GM23338 (cell line): Measurements from ENCODE around the gene GPR6. TPM values are rescaled to one million over a fixed set of nuclear protein-coding genes. Genes with fewer than 3 reads are reported as not detected.

Experiments used
- ATAC-seq: fragments of 200-7000 bp; cut with Tn5 transposase; 3 replicates; pipeline ENCODE4 v1.9.1; 2020
- DNase-seq: peaks from one replicate; pipeline ENCODE4 v3.0.0-alpha.2; 2015; ENCODE audit warnings: low spot score
- H2AFZ ChIP-seq: fragments of 200-600 bp; sonication (generic); 2 replicates; pipeline ENCODE4 v1.8.0; 2016; ENCODE audit warnings: antibody characterized with exemption, mild to moderate bottlenecking, moderate library complexity
- H3F3A ChIP-seq: fragments of 200-600 bp; sonication (generic); replicated peaks from 2 replicates; pipeline ENCODE4 v1.8.0; 2017; ENCODE audit warnings: antibody characterized with exemption, mixed run types, low read depth
- H3K27ac ChIP-seq: fragments of 200-600 bp; sonication (generic); 2 replicates; pipeline ENCODE4 v1.6.1; 2016; ENCODE audit warnings: low read depth
- H3K27me3 ChIP-seq: fragments of 200-600 bp; sonication (generic); 2 replicates; pipeline ENCODE4 v1.8.0; 2016; ENCODE audit warnings: mild to moderate bottlenecking, mixed run types, moderate library complexity; ENCODE audit not compliant: insufficient read depth
- H3K36me3 ChIP-seq: fragments of 200-600 bp; sonication (generic); 2 replicates; pipeline ENCODE4 v1.8.0; 2016; ENCODE audit warnings: mild to moderate bottlenecking; ENCODE audit not compliant: insufficient read depth
- H3K4me1 ChIP-seq: fragments of 200-600 bp; sonication (generic); 2 replicates; pipeline ENCODE4 v1.8.0; 2016; ENCODE audit warnings: mild to moderate bottlenecking, moderate library complexity; ENCODE audit not compliant: insufficient read depth
- H3K4me2 ChIP-seq: fragments of 200-600 bp; sonication (generic); 2 replicates; pipeline ENCODE4 v1.7.1; 2017; ENCODE audit warnings: mixed run types
- H3K4me3 ChIP-seq: fragments of 200-600 bp; sonication (generic); 2 replicates; pipeline ENCODE4 v1.6.1; 2016; ENCODE audit warnings: mixed run types
- H3K79me2 ChIP-seq: fragments of 200-600 bp; sonication (generic); replicated peaks from 2 replicates; pipeline ENCODE4 v1.8.0; 2017; ENCODE audit warnings: mild to moderate bottlenecking; ENCODE audit not compliant: insufficient read depth
- H3K9me2 ChIP-seq: fragments of 200-600 bp; sonication (generic); 2 replicates; pipeline ENCODE4 v1.8.0; 2017; ENCODE audit not compliant: insufficient read depth
- H4K20me1 ChIP-seq: fragments of 200-600 bp; sonication (generic); replicated peaks from 2 replicates; pipeline ENCODE4 v1.8.0; 2017; ENCODE audit warnings: mild to moderate bottlenecking; ENCODE audit not compliant: insufficient read depth
- H3K27ac Mint-ChIP-seq: 2 replicates; pipeline ENCODE4 v1.8.0; 2020; ENCODE audit warnings: inconsistent platforms, mild to moderate bottlenecking, moderate library complexity, mixed read lengths
- H3K27me3 Mint-ChIP-seq: 3 replicates; pipeline ENCODE4 v1.8.0; 2022; ENCODE audit warnings: low read depth, mild to moderate bottlenecking, moderate library complexity, mixed read lengths, inconsistent platforms; ENCODE audit not compliant: insufficient read depth, poor library complexity
- H3K36me3 Mint-ChIP-seq: 3 replicates; pipeline ENCODE4 v1.8.0; 2021; ENCODE audit warnings: low read depth, mild to moderate bottlenecking, inconsistent platforms, moderate library complexity, mixed read lengths
- H3K4me1 Mint-ChIP-seq: 3 replicates; pipeline ENCODE4 v1.8.0; 2020; ENCODE audit warnings: mild to moderate bottlenecking, inconsistent platforms, mixed read lengths
- H3K4me3 Mint-ChIP-seq: 3 replicates; pipeline ENCODE4 v1.8.0; 2021; ENCODE audit warnings: moderate library complexity, mild to moderate bottlenecking, inconsistent platforms, mixed read lengths
- H3K9me3 Mint-ChIP-seq: 3 replicates; pipeline ENCODE4 v1.8.0; 2020; ENCODE audit warnings: moderate library complexity, mild to moderate bottlenecking, inconsistent platforms, mixed read lengths
- CREB1 ChIP-seq: fragments of 250-450 bp; sonication (Bioruptor Pico); IDR thresholded peaks from 2 replicates; pipeline ENCODE4 v1.5.0; 2020; ENCODE audit warnings: low read depth, mild to moderate bottlenecking, moderate library complexity
- CTCF ChIP-seq, 2 experiments: fragments of 200-600 bp in 1 of 2; sonication (generic) in 1 of 2; conservative IDR thresholded peaks; 2 replicates each; pipeline versions ENCODE4 v1.5.1 to v1.6.1; 2016 to 2017; ENCODE audit warnings: antibody characterized with exemption in 2 of 2, low read depth in 2 of 2, mild to moderate bottlenecking in 2 of 2, moderate library complexity in 1 of 2
- EZH2 ChIP-seq: fragments of 200-600 bp; sonication (generic); IDR thresholded peaks from one replicate; pipeline ENCODE4 v1.8.0; 2017; ENCODE audit warnings: antibody characterized with exemption, mild to moderate bottlenecking, low read depth; ENCODE audit not compliant: unreplicated experiment
- EZH2phosphoT487 ChIP-seq: fragments of 200-600 bp; sonication (generic); IDR thresholded peaks from one replicate; pipeline ENCODE4 v1.8.1; 2018; ENCODE audit warnings: antibody characterized with exemption; ENCODE audit not compliant: unreplicated experiment
- JUNB ChIP-seq: IDR thresholded peaks from one replicate; pipeline ENCODE4 v1.6.1; 2016; ENCODE audit warnings: antibody characterized with exemption; ENCODE audit not compliant: unreplicated experiment
- NANOG ChIP-seq: IDR thresholded peaks from 2 replicates; pipeline ENCODE4 v1.6.1; 2016; ENCODE audit warnings: antibody characterized with exemption, borderline replicate concordance
- POLR2AphosphoS5 ChIP-seq: IDR thresholded peaks from 2 replicates; pipeline ENCODE4 v1.6.1; 2016; ENCODE audit warnings: antibody characterized with exemption, low read depth
- STAT1 ChIP-seq: IDR thresholded peaks from one replicate; pipeline ENCODE4 v1.6.1; 2016; ENCODE audit warnings: antibody characterized with exemption; ENCODE audit not compliant: unreplicated experiment
- ZNF114 ChIP-seq: fragments of 250-450 bp; sonication (Bioruptor Pico); IDR thresholded peaks from 2 replicates; pipeline ENCODE4 v1.5.0; 2020; ENCODE audit warnings: mild to moderate bottlenecking, moderate library complexity
- ZNF331 ChIP-seq: fragments of 250-450 bp; sonication (Bioruptor Pico); IDR thresholded peaks from 2 replicates; pipeline ENCODE4 v1.5.0; 2020; ENCODE audit warnings: low read depth, mild to moderate bottlenecking, moderate library complexity
- polyA plus RNA-seq: library from polyadenylated mRNA; unstranded; fragments of >200 nt; fragmentation: Nextera tagmentation; extraction: Ambion mirVana; gene quantifications from 2 replicates; pipeline ENCODE4 v1.2.1, GENCODE V29; 2016
- total RNA-seq: library from RNA; depleted of rRNA; stranded (reverse); fragments of >200 nt; shearing (Covaris generic); gene quantifications from 2 replicates; pipeline ENCODE4 v1.2.3, GENCODE V29; 2014
- TF ChIP-seq, protein P1 (sequence below): IDR thresholded peaks from one replicate; pipeline ENCODE4 v1.6.1; 2018; ENCODE audit warnings: antibody characterized with exemption; ENCODE audit not compliant: unreplicated experiment
- TF ChIP-seq, protein P2 (sequence below): fragments of 250-450 bp; sonication (Bioruptor Pico); IDR thresholded peaks from 2 replicates; pipeline ENCODE4 v1.5.0; 2020; ENCODE audit warnings: mild to moderate bottlenecking, moderate library complexity
- TF ChIP-seq, protein P3 (sequence below): IDR thresholded peaks from 2 replicates; pipeline ENCODE4 v1.6.1; 2016; ENCODE audit warnings: antibody characterized with exemption

Gene GPR6
- total and polyA plus RNA-seq, 2 experiments from 2014 or later, result 0.49 TPM; not detected in 1

DNA sequence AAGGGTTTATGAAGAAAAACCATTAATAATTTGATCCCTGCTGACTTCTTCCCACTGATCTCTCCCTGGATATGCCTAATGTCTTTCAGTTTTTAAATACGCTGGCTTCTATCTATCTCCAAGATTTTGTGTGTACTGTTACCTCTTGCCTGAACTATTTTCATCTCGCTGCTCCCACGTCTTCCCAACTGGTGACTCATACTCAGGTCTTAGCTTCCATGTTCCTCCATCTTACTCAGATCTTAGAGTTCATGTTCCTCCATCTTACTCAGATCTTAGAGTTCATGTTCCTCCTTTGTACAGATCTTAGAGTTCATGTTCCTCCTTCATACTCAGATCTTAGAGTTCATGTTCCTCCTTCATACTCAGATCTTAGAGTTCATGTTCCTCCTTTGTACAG, 21.6 kb downstream of the GPR6 start:
- Histone ChIP-seq H4K20me1 (no peaks in the 10 kb centered on the region), H3K4me1 (no peaks in the 10 kb centered on the region), H3K4me2 (no peak overlapping the region), H3F3A (no peaks in the 10 kb centered on the region), H2AFZ (no peak overlapping the region), H3K27me3 (no peaks in the 10 kb centered on the region), H3K9me2 (peaks cover 13% of the 10 kb centered on the region), H3K36me3 (no peaks in the 10 kb centered on the region), H3K79me2 (no peaks in the 10 kb centered on the region), H3K27ac (no peak overlapping the region), H3K4me3 (no peak overlapping the region)
- Mint-ChIP-seq H3K27ac (no peak overlapping the region), H3K27me3 (peaks cover 1% of the 10 kb centered on the region), H3K4me1 (no peaks in the 10 kb centered on the region), H3K4me3 (no peak overlapping the region), H3K9me3 (peaks cover 3% of the 10 kb centered on the region; the same call in 1 of the 3 replicates), H3K36me3 (no peaks in the 10 kb centered on the region)
- ATAC-seq (no peak), DNase-seq (no peak)
- TF ChIP-seq JUNB (no peak), ZNF331 (no peak), CTCF (conservative IDR thresholded peaks at IDR 0.05; ENCODE audit: low read depth in 2 of 2) (no peak), POLR2AphosphoS5 (no peak), EZH2 (no peak), ZNF114 (CRISPR knock-in tag) (no peak), NANOG (no peak), STAT1 (no peak), CREB1 (CRISPR knock-in tag) (no peak), EZH2phosphoT487 (no peak)
- TF ChIP-seq, protein P1, sequence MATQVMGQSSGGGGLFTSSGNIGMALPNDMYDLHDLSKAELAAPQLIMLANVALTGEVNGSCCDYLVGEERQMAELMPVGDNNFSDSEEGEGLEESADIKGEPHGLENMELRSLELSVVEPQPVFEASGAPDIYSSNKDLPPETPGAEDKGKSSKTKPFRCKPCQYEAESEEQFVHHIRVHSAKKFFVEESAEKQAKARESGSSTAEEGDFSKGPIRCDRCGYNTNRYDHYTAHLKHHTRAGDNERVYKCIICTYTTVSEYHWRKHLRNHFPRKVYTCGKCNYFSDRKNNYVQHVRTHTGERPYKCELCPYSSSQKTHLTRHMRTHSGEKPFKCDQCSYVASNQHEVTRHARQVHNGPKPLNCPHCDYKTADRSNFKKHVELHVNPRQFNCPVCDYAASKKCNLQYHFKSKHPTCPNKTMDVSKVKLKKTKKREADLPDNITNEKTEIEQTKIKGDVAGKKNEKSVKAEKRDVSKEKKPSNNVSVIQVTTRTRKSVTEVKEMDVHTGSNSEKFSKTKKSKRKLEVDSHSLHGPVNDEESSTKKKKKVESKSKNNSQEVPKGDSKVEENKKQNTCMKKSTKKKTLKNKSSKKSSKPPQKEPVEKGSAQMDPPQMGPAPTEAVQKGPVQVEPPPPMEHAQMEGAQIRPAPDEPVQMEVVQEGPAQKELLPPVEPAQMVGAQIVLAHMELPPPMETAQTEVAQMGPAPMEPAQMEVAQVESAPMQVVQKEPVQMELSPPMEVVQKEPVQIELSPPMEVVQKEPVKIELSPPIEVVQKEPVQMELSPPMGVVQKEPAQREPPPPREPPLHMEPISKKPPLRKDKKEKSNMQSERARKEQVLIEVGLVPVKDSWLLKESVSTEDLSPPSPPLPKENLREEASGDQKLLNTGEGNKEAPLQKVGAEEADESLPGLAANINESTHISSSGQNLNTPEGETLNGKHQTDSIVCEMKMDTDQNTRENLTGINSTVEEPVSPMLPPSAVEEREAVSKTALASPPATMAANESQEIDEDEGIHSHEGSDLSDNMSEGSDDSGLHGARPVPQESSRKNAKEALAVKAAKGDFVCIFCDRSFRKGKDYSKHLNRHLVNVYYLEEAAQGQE, result no peak
- TF ChIP-seq, protein P2, sequence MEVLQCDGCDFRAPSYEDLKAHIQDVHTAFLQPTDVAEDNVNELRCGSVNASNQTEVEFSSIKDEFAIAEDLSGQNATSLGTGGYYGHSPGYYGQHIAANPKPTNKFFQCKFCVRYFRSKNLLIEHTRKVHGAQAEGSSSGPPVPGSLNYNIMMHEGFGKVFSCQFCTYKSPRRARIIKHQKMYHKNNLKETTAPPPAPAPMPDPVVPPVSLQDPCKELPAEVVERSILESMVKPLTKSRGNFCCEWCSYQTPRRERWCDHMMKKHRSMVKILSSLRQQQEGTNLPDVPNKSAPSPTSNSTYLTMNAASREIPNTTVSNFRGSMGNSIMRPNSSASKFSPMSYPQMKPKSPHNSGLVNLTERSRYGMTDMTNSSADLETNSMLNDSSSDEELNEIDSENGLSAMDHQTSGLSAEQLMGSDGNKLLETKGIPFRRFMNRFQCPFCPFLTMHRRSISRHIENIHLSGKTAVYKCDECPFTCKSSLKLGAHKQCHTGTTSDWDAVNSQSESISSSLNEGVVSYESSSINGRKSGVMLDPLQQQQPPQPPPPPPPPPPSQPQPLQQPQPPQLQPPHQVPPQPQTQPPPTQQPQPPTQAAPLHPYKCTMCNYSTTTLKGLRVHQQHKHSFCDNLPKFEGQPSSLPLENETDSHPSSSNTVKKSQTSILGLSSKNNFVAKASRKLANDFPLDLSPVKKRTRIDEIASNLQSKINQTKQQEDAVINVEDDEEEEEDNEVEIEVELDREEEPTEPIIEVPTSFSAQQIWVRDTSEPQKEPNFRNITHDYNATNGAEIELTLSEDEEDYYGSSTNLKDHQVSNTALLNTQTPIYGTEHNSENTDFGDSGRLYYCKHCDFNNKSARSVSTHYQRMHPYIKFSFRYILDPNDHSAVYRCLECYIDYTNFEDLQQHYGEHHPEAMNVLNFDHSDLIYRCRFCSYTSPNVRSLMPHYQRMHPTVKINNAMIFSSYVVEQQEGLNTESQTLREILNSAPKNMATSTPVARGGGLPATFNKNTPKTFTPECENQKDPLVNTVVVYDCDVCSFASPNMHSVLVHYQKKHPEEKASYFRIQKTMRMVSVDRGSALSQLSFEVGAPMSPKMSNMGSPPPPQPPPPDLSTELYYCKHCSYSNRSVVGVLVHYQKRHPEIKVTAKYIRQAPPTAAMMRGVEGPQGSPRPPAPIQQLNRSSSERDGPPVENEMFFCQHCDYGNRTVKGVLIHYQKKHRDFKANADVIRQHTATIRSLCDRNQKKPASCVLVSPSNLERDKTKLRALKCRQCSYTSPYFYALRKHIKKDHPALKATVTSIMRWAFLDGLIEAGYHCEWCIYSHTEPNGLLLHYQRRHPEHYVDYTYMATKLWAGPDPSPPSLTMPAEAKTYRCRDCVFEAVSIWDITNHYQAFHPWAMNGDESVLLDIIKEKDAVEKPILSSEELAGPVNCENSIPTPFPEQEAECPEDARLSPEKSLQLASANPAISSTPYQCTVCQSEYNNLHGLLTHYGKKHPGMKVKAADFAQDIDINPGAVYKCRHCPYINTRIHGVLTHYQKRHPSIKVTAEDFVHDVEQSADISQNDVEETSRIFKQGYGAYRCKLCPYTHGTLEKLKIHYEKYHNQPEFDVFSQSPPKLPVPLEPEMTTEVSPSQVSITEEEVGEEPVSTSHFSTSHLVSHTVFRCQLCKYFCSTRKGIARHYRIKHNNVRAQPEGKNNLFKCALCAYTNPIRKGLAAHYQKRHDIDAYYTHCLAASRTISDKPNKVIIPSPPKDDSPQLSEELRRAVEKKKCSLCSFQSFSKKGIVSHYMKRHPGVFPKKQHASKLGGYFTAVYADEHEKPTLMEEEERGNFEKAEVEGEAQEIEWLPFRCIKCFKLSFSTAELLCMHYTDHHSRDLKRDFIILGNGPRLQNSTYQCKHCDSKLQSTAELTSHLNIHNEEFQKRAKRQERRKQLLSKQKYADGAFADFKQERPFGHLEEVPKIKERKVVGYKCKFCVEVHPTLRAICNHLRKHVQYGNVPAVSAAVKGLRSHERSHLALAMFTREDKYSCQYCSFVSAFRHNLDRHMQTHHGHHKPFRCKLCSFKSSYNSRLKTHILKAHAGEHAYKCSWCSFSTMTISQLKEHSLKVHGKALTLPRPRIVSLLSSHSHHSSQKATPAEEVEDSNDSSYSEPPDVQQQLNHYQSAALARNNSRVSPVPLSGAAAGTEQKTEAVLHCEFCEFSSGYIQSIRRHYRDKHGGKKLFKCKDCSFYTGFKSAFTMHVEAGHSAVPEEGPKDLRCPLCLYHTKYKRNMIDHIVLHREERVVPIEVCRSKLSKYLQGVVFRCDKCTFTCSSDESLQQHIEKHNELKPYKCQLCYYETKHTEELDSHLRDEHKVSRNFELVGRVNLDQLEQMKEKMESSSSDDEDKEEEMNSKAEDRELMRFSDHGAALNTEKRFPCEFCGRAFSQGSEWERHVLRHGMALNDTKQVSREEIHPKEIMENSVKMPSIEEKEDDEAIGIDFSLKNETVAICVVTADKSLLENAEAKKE, result no peak
- TF ChIP-seq, protein P3, sequence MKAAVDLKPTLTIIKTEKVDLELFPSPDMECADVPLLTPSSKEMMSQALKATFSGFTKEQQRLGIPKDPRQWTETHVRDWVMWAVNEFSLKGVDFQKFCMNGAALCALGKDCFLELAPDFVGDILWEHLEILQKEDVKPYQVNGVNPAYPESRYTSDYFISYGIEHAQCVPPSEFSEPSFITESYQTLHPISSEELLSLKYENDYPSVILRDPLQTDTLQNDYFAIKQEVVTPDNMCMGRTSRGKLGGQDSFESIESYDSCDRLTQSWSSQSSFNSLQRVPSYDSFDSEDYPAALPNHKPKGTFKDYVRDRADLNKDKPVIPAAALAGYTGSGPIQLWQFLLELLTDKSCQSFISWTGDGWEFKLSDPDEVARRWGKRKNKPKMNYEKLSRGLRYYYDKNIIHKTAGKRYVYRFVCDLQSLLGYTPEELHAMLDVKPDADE, result no peak
